HEK293 (cell line): ENCODE results near the gene DHX16.

Experiments used
- CTCF ChIA-PET: fragments of 350-600 bp; formaldehyde crosslinking; extraction: SDS; loops from one replicate; lab custom pipeline; 2021; ENCODE audit warnings: antibody characterized with exemption; lab: Yijun Ruan, JAX
- POLR2A ChIA-PET: fragments of 300-600 bp; formaldehyde crosslinking; extraction: SDS; loops from one replicate; lab custom pipeline; 2020; ENCODE audit warnings: antibody characterized with exemption, inconsistent platforms; lab: Yijun Ruan, JAX
- H3K27ac ChIP-seq: fragments of 200-500 bp; sonication (Bioruptor generic); 2 replicates; pipeline ENCODE4 v1.5.1; 2014; ENCODE audit warnings: low read depth, low read length, control low read depth, inconsistent platforms; ENCODE audit errors: extremely low read depth
- H3K36me3 ChIP-seq, 2 experiments: fragments of 200-500 bp in 1 of 2; sonication (Bioruptor generic) in 1 of 2; 1 replicate in 1 of 2; 2 replicates in 1 of 2; pipeline ENCODE4 v1.5.1; 2014 to 2017; ENCODE audit warnings: inconsistent platforms in 2 of 2, low read length in 2 of 2; ENCODE audit not compliant: control insufficient read depth in 2 of 2, insufficient read depth in 1 of 2
- H3K4me1 ChIP-seq: fragments of 200-500 bp; sonication (Bioruptor generic); 2 replicates; pipeline ENCODE4 v1.5.1; 2014; ENCODE audit warnings: mild to moderate bottlenecking, low read length, inconsistent platforms; ENCODE audit not compliant: control insufficient read depth, insufficient read depth
- H3K4me3 ChIP-seq: 2 replicates; pipeline ENCODE4 v1.5.1; 2011; ENCODE audit warnings: low read depth, mild to moderate bottlenecking, control low read depth, low read length, moderate library complexity
- H3K9me3 ChIP-seq: fragments of 200-500 bp; sonication (Bioruptor generic); 2 replicates; pipeline ENCODE4 v1.5.1; 2014; ENCODE audit warnings: low read depth, low read length, inconsistent platforms; ENCODE audit not compliant: control insufficient read depth, insufficient read depth
- EGR2 ChIP-seq: fragments of 450-650 bp; formaldehyde crosslinking; IDR thresholded peaks from 2 replicates; pipeline ENCODE4 v1.5.1; 2016; ENCODE audit warnings: low read depth, missing biosample characterization, missing genetic modification characterization
- GLIS1 ChIP-seq: fragments of 450-650 bp; formaldehyde crosslinking; IDR thresholded peaks from 2 replicates; pipeline ENCODE4 v1.5.1; 2016; ENCODE audit warnings: missing biosample characterization, missing genetic modification characterization
- TSHZ1 ChIP-seq: fragments of 450-650 bp; formaldehyde crosslinking; IDR thresholded peaks from 2 replicates; pipeline ENCODE4 v1.5.1; 2016; ENCODE audit warnings: missing biosample characterization, missing genetic modification characterization, borderline replicate concordance
- WT1 ChIP-seq: fragments of 450-650 bp; formaldehyde crosslinking; IDR thresholded peaks from 2 replicates; pipeline ENCODE4 v1.5.1; 2016; ENCODE audit warnings: missing biosample characterization, missing genetic modification characterization
- YY2 ChIP-seq: fragments of 450-650 bp; formaldehyde crosslinking; IDR thresholded peaks from 2 replicates; pipeline ENCODE4 v1.5.1; 2016; ENCODE audit warnings: missing biosample characterization, missing genetic modification characterization
- ZBTB21 ChIP-seq: fragments of 450-650 bp; formaldehyde crosslinking; IDR thresholded peaks from 2 replicates; pipeline ENCODE4 v1.5.1; 2017; ENCODE audit warnings: missing biosample characterization, missing genetic modification characterization
- ZEB2 ChIP-seq: fragments of 450-650 bp; formaldehyde crosslinking; IDR thresholded peaks from 2 replicates; pipeline ENCODE4 v1.5.1; 2016; ENCODE audit warnings: missing biosample characterization, missing genetic modification characterization
- ZFP69B ChIP-seq: fragments of 450-650 bp; formaldehyde crosslinking; IDR thresholded peaks from 2 replicates; pipeline ENCODE4 v1.5.1; 2016; ENCODE audit warnings: missing biosample characterization, missing genetic modification characterization
- ZNF169 ChIP-seq: fragments of 450-650 bp; formaldehyde crosslinking; IDR thresholded peaks from 2 replicates; pipeline ENCODE4 v1.5.1; 2016; ENCODE audit warnings: missing biosample characterization, missing genetic modification characterization
- ZNF19 ChIP-seq: fragments of 450-650 bp; formaldehyde crosslinking; IDR thresholded peaks from 2 replicates; pipeline ENCODE4; 2016; ENCODE audit warnings: missing biosample characterization, missing genetic modification characterization, low read depth
- ZNF2 ChIP-seq: fragments of 450-650 bp; formaldehyde crosslinking; IDR thresholded peaks from 2 replicates; pipeline ENCODE4 v1.5.1; 2016; ENCODE audit warnings: missing biosample characterization, missing genetic modification characterization
- ZNF221 ChIP-seq: fragments of 450-650 bp; formaldehyde crosslinking; IDR thresholded peaks from 2 replicates; pipeline ENCODE4 v1.5.1; 2017; ENCODE audit warnings: missing biosample characterization, missing genetic modification characterization, borderline replicate concordance
- ZNF341 ChIP-seq: fragments of 450-650 bp; formaldehyde crosslinking; IDR thresholded peaks from 2 replicates; pipeline ENCODE4; 2016; ENCODE audit warnings: low read depth, missing biosample characterization, missing genetic modification characterization
- ZNF354C ChIP-seq: fragments of 450-650 bp; formaldehyde crosslinking; IDR thresholded peaks from 2 replicates; pipeline ENCODE4 v1.5.1; 2016; ENCODE audit warnings: missing biosample characterization, missing genetic modification characterization, low read depth, borderline replicate concordance
- ZNF416 ChIP-seq: fragments of 450-650 bp; formaldehyde crosslinking; IDR thresholded peaks from 2 replicates; pipeline ENCODE4 v1.5.1; 2016; ENCODE audit warnings: missing biosample characterization, missing genetic modification characterization
- ZNF473 ChIP-seq: fragments of 450-650 bp; formaldehyde crosslinking; IDR thresholded peaks from 2 replicates; pipeline ENCODE4 v1.5.1; 2017; ENCODE audit warnings: missing biosample characterization, missing genetic modification characterization
- ZNF48 ChIP-seq: fragments of 450-650 bp; formaldehyde crosslinking; IDR thresholded peaks from 2 replicates; pipeline ENCODE4 v1.5.1; 2016; ENCODE audit warnings: missing biosample characterization, missing genetic modification characterization
- ZNF555 ChIP-seq: fragments of 450-650 bp; formaldehyde crosslinking; conservative IDR thresholded peaks from 2 replicates; pipeline ENCODE4 v1.5.1; 2017; ENCODE audit warnings: missing biosample characterization, mild to moderate bottlenecking, missing genetic modification characterization, inconsistent platforms
- ZNF707 ChIP-seq: fragments of 450-650 bp; formaldehyde crosslinking; IDR thresholded peaks from 2 replicates; pipeline ENCODE4 v1.5.1; 2016; ENCODE audit warnings: missing biosample characterization, missing genetic modification characterization
- ZNF830 ChIP-seq: fragments of 450-650 bp; IDR thresholded peaks from 2 replicates; pipeline ENCODE4 v1.5.0; 2018; ENCODE audit warnings: missing biosample characterization, missing genetic modification characterization, low read depth, mild to moderate bottlenecking, moderate library complexity
- ZSCAN30 ChIP-seq: fragments of 450-650 bp; IDR thresholded peaks from 2 replicates; pipeline ENCODE4 v1.5.1; 2018; ENCODE audit warnings: missing biosample characterization, mild to moderate bottlenecking, missing genetic modification characterization, moderate library complexity
- TF ChIP-seq, protein P1 (sequence below): fragments of 450-650 bp; formaldehyde crosslinking; IDR thresholded peaks from 2 replicates; pipeline ENCODE4 v1.5.1; 2016; ENCODE audit warnings: missing biosample characterization, missing genetic modification characterization
- TF ChIP-seq, protein P2 (sequence below): fragments of 450-650 bp; formaldehyde crosslinking; IDR thresholded peaks from 2 replicates; pipeline ENCODE4 v1.5.1; 2016; ENCODE audit warnings: missing biosample characterization, missing genetic modification characterization
- TF ChIP-seq, protein P3 (sequence below): fragments of 450-650 bp; formaldehyde crosslinking; IDR thresholded peaks from 2 replicates; pipeline ENCODE4 v1.5.1; 2016; ENCODE audit warnings: missing biosample characterization, missing genetic modification characterization

Gene DHX16

DNA sequence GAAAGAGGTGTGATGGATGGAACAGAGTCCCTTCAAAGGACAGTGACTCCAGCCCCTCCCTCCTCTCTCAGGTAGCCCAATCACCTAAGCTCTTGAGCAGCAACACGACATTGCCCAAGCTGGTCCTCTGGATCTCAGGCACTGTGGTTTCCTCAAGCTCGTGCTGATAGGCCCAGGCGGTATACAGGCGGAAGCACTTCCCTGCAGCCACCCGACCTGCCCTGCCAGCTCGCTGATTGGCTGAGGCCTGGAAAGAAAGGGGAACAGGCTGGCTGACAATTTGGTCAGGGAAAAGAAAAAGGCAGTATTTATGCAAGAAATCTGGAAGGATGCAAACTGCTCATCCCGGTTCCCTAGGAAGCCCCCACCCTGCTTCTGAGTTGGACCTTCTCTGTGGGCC, 16.3 kb downstream of the DHX16 start (continued):
- TF ChIP-seq ZNF830 (tag by site-specific recombination) (no peak), ZNF473 (tag by site-specific recombination) (no peak), ZNF19 (tag by site-specific recombination) (no peak), ZBTB21 (tag by site-specific recombination) (no peak), ZFP69B (tag by site-specific recombination) (no peak)

DNA sequence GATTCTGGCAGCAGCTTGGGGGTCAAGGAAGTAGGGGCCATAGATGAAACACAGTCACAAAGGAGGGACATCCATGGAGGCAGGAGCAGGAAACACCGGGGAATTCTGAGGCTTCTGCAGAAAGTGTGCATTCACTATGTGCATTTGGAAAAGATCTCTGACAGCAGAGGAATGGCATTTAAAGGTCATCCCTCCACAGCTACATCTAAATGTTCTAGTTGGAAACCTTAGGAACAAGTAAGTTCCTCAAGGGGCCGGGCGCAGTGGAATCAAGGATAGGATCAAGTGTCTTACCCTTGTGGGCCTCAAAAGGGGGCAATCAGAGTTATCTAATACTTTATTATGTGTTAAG, 17.1 kb downstream of the DHX16 start:
- H3K36me3 ChIP-seq = peaks cover 58 to 96% of the 10 kb centered on the region in 2 experiments
- no peaks in the 10 kb centered on the region for H3K4me1 ChIP-seq
- H3K27ac ChIP-seq = no peak overlapping the region
- ChIA-PET POLR2A (no interaction called here), CTCF (no interaction called here)
- no peak for TF ChIP-seq ZNF341 (tag by site-specific recombination)
- TF ChIP-seq ZNF169 (tag by site-specific recombination) = no peak
- no peak for TF ChIP-seq YY2
- H3K9me3 ChIP-seq = no peaks in the 10 kb centered on the region
- no peak overlapping the region for H3K4me3 ChIP-seq

- peaks cover 61 to 95% of the 10 kb centered on the region in 2 experiments for H3K36me3 ChIP-seq
Measured at GRCh38 chr6:30654798-30655742, 17.7 kb downstream of the DHX16 start.

GRCh38 chr6:30651143-30651542, 21.7 kb downstream of the DHX16 start:
- Histone ChIP-seq H3K4me3 (no peak overlapping the region), H3K4me1 (peaks cover 4% of the 10 kb centered on the region), H3K27ac (0 out of 2 replicates have a peak overlapping the region, but pooled peaks have one; percentile 13), H3K9me3 (no peaks in the 10 kb centered on the region), H3K36me3 (peaks cover 41 to 66% of the 10 kb centered on the region in 2 experiments)
- CTCF ChIA-PET = interaction anchor here (0.5 to 2.1 kb wide), 7 partner anchors 21 to 110 kb away, joined by 3 to 14 read pairs (median 3); partner anchors contain the start of gene DHX16
- POLR2A ChIA-PET = interaction anchor here (0.7 to 1.6 kb wide), 6 partner anchors 8 to 325 kb away, joined by 3 to 6 read pairs (median 3); partner anchors contain the start of gene DHX16
- TF ChIP-seq ZNF707 (tag by site-specific recombination) (no peak), TSHZ1 (tag by site-specific recombination) (no peak), EGR2 (tag by site-specific recombination) (no peak)
- TF ChIP-seq, protein P1, sequence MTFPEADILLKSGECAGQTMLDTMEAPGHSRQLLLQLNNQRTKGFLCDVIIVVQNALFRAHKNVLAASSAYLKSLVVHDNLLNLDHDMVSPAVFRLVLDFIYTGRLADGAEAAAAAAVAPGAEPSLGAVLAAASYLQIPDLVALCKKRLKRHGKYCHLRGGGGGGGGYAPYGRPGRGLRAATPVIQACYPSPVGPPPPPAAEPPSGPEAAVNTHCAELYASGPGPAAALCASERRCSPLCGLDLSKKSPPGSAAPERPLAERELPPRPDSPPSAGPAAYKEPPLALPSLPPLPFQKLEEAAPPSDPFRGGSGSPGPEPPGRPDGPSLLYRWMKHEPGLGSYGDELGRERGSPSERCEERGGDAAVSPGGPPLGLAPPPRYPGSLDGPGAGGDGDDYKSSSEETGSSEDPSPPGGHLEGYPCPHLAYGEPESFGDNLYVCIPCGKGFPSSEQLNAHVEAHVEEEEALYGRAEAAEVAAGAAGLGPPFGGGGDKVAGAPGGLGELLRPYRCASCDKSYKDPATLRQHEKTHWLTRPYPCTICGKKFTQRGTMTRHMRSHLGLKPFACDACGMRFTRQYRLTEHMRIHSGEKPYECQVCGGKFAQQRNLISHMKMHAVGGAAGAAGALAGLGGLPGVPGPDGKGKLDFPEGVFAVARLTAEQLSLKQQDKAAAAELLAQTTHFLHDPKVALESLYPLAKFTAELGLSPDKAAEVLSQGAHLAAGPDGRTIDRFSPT = no peak

More at GRCh38 chr6:30654798-30655742, 17.7 kb downstream of the DHX16 start:
- no peak overlapping the region for H3K4me3 ChIP-seq
- TF ChIP-seq ZNF555 (tag by site-specific recombination) (no peak), ZNF416 (tag by site-specific recombination) (no peak), ZEB2 (no peak), ZNF221 (tag by site-specific recombination) (no peak), GLIS1 (tag by site-specific recombination) (no peak), ZSCAN30 (tag by site-specific recombination) (no peak), ZNF48 (tag by site-specific recombination) (no peak), WT1 (tag by site-specific recombination) (no peak), ZNF2 (no peak), ZNF354C (no peak)
- TF ChIP-seq, protein P2, sequence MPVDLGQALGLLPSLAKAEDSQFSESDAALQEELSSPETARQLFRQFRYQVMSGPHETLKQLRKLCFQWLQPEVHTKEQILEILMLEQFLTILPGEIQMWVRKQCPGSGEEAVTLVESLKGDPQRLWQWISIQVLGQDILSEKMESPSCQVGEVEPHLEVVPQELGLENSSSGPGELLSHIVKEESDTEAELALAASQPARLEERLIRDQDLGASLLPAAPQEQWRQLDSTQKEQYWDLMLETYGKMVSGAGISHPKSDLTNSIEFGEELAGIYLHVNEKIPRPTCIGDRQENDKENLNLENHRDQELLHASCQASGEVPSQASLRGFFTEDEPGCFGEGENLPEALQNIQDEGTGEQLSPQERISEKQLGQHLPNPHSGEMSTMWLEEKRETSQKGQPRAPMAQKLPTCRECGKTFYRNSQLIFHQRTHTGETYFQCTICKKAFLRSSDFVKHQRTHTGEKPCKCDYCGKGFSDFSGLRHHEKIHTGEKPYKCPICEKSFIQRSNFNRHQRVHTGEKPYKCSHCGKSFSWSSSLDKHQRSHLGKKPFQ = no peak
- TF ChIP-seq, protein P3, sequence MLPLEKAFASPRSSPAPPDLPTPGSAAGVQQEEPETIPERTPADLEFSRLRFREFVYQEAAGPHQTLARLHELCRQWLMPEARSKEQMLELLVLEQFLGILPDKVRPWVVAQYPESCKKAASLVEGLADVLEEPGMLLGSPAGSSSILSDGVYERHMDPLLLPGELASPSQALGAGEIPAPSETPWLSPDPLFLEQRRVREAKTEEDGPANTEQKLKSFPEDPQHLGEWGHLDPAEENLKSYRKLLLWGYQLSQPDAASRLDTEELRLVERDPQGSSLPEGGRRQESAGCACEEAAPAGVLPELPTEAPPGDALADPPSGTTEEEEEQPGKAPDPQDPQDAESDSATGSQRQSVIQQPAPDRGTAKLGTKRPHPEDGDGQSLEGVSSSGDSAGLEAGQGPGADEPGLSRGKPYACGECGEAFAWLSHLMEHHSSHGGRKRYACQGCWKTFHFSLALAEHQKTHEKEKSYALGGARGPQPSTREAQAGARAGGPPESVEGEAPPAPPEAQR (tag by site-specific recombination) = no peak
- H3K9me3 ChIP-seq = no peaks in the 10 kb centered on the region
- CTCF ChIA-PET = interaction anchor here (0.6 to 3.1 kb wide), 2 partner anchors 17 to 174 kb away, joined by 4 to 18 read pairs; partner anchors contain the start of gene DHX16
- POLR2A ChIA-PET = interaction anchor here (0.7 kb wide), 1 partner anchor 39 kb away, joined by 3 read pairs; no protein-coding TSS in a partner anchor
- no peaks in the 10 kb centered on the region for H3K4me1 ChIP-seq
- no peak overlapping the region for H3K27ac ChIP-seq
